HG02610 (cell line): ENCODE results near the gene FAIM2.

ENCODE experiments used
- ATAC-seq: cut with Tn5 transposase; IDR thresholded peaks from one replicate; pipeline ENCODE4 v1.9.1; 2021; ENCODE audit warnings: mild to moderate bottlenecking, moderate library complexity; ENCODE audit not compliant: unreplicated experiment

Gene FAIM2

DNA sequence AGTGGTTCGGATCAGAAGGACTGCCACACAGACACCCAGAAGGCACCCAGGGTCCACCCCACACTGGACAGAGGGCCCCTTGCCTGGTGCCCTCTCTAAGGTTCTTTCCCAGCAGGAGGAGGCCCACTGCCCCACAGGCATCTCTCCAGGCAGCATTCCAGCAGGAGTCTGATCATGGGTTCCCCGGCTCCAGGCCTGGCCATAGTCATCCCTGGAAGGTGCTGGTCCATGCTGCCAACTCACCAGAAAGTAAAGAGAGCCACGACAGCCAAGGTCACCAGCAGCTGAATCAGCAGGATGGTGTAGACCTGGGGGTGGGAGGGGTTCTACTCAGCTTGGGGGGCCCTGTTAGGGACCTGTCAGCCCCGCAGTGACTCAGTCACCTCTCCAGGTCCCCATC is 6.4 kb downstream of the FAIM2 start:
- ATAC-seq: no peak

DNA sequence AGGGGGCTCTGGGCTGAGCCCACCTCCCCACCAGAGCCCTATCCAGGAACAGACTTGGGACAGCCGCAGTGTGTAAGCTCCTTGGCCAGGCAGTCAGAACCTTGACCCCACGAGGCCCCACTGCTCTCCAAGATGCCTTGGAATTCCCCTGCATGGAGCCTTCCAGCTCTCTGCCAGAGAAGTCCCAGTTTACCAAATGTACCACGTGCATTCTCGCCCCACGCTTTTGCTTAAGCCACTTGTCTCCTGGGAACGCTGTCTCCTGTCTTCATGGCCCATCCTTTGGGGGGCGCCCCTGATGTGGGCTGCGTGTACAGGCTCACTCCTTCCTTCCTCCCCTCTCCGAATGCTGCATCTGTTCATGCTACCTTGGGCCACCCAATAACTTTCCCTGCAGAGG is 7.9 kb downstream of the FAIM2 start:
- ATAC-seq: no peak

DNA sequence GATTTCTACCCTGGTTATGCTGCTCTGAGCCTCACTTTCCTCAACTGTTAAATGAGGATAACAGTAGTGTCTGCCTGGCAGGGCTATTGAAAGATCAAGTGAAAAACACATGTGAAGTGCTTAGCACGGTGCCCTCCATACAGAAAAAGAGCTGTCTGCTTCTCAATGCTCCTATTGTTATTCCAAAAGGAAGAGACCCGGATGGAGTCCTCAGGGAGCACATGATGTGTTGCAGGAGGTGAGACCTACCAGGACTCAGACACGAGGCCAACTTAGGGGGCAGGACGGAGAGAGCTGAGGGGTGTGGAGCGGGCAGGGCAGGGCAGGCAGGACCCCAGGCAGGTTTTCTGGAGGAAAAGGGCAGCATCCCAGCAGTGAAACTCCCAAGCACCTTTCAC is 8.9 kb downstream of the FAIM2 start:
- ATAC-seq: no peak

- ATAC-seq: no peak
Measured at GRCh38 chr12:49893753-49894750, 9.6 kb downstream of the FAIM2 start.

DNA sequence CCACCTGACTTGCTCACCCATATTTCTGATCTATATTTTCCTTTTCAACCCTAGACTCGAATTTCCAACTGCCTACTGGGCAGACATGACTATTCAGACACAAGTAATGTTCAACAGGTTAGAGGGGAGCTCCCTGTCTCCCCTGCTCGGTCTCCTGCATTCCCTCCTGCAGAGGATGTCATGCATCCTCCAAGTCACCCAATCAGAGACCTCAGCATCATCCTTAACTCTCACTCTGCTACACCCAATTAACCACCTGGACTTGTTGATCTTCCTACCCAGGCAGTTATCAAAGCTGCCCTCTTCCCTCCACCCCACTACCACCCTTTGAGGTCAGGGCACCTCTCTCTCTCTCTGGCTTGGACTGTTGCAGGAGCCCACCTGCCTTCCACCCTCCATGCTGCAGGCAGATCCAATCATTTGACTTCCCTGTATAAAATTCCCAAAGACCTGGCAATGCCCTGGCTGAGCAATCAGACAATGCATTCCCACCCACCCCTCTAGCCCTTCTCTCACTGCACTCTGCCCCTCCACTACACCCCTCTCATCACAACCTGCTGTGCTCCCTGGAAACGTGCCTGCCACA is 10.9 kb downstream of the FAIM2 start:
- ATAC-seq: no peak

DNA sequence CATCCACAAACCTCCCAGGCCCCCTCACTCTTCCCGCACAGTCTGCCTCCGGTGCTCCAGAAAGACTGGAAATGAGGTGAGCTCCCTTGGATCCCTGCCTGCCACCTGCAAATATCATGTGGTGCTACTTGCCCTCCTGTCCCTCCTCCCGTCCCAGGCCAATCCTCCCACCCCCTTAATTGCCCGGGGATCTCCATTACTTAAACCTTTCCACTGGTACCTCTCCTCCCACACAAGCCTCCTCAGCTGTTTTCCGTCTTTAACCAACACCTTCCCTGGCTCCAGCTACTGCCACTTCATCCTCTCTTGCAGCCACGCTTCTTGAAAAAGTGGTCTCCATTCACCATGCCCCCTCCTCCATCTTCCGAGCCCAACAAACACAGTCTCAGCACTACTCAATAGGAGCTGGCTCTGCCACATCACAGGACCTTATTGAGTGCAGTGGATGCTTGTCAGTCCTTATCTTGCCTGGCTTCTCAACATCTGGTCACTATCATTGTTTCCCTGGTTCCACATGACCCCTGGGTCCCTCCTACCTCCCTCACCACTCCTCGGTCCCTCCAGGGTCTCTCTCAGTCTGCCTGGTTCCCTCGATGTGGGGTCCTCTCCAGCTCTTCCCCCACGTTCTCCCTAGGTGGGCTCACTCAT is 11.5 kb downstream of the FAIM2 start:
- no peak for ATAC-seq

- ATAC-seq: no peak
Measured at GRCh38 chr12:49891476-49891875, 12.2 kb downstream of the FAIM2 start.

- no peak for ATAC-seq
Measured at GRCh38 chr12:49891012-49891411, 12.7 kb downstream of the FAIM2 start.

DNA sequence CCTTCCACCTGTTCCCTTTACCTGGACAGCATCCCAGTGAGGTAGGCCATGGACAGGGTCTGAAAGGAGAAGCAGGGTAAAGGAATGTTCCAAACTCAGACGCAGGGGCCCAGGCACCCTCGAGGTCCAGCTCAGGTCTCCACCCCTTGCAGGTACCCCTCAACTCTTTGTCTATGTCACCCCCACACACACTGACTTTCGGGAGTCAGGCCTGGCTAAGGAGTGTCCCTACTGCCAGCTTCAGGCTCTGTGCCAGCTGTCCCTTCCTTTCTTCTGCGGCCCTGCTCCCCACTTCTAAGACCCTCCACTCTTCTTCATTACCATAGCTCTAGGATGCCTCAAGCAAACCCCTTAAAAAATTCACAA is 13.6 kb downstream of the FAIM2 start:
- ATAC-seq: no peak

DNA sequence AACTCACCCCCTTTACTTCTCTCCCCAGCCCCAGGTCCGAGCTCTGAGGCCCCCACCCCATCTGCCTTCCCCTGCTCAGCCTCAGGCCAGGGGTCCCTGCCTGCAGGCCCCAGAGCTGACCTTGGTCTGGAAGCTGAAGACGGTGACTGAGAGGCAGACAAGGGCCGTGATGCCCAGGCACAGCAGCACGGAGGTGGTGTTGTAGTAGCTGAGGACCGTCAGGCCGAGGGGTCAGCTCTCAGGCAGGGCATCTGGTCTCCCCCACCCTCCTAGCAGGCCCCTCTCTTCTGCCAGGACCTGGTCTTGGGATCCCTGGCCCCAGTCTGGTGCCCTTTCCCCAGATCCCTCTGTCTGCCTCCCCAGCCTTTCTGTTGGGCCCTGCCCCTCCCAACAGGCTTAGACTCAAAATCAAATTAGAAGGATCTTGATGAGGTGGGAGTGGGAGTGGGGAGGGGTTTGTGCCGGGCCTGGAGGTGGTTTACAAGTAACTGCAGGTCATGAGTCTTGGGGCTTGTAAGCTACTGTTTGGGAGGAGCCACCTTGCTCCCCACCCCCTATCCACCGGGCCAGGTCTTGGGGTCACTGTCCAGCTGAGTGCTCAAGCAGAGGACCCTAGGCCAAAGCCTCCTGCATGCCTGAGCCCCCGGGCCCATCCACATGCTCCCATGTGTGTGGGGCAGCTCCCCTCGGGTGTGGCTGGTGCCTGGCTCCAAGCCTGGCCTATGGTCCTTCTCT is 14.2 kb downstream of the FAIM2 start:
- ATAC-seq: no peak

DNA sequence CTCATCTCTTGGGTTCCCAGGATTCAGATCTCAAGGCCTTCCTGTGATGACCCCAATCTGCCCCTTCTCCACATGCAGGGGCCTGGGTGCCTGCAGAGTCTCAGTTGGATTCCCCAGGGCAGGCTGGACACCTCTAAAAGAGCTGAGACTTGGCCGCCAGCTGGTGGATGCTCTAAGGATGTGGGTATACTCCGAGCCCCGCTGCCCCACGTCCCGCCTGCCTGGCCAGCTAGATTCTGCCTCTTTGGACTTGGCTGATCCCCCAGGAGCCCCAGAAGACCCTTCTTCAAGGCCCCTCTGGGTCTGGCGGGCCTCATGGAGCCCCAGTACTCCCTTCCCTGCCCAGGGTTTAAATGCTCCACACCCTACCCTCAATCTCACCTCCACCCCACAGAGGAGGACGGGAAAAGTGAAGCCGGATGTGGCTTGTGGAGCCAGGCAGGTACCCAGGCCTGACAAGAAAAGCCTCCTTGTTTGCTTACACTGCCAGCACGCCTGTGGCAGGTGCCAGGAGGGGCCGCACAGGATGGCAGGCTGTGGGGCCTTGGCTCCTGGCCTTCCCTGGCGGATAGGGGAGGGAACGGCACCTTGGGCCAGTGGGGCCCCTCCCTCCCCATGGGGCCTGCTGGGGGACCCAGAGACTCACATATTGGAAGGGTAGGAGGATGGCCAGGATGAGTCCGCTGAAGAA is 15.1 kb downstream of the FAIM2 start:
- no peak for ATAC-seq

GRCh38 chr12:49887536-49888401 is 15.9 kb downstream of the FAIM2 start:
- ATAC-seq: no peak

- ATAC-seq: no peak
Measured at GRCh38 chr12:49887091-49887490, 16.6 kb downstream of the FAIM2 start.

DNA sequence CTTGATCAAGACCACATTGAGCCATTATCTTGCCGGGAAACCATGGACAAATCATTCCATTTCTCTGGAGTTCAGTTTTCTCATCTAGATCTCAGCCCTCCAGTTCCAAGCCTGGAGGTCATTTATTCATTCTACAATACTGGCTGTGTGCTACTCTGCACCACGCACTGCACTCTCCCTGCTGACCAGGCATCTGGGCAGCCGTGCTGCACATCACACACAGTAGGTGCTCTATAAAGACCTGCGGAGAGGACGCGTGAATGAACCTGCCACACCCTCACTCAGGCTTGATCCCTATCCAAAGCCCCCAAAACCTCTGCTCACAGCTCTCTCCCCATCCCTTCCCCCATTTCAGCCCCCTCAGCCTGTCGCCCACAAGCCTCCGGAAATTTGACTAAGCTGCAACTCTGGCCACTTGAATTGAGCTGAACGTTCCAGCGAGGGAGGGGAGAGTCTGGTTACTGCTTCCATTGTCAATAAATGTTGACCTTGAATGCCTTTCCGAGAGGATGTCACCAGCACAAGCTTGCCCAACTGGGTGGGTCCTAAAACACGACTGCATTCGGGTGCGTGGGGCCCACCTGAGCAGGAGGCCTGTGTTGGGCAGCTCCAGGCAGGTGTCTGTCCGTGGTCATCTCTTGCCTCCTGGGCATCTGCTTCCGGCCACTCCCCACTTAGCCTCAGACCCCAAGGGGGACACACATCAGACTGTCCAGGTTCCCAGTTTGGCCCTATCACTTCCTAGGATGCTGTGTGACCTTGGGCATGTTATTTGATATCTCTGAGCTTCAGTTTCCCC is 17.8 kb downstream of the FAIM2 start:
- no peak for ATAC-seq

DNA sequence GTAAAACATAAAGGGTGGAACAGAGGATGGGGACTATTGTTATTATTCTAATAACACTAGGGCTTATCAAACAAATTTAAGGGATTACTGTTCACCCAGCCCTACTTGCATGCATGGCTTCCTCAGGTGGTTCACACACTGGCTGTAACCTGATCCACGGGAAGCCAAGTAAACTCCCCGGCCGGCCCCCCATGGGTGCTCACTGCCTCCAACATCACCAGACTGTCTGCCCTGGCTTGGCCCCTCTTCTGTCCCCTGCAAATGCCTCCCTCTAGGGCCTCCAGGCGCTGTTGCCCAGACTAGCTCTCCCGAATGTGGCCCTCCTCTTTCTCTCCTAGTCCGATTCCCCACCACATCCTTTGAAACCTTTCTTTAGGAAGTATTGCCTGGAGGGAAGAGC is 18.6 kb downstream of the FAIM2 start:
- no peak for ATAC-seq

- no peak for ATAC-seq
Measured at GRCh38 chr12:49882851-49883464, 20.7 kb downstream of the FAIM2 start.

DNA sequence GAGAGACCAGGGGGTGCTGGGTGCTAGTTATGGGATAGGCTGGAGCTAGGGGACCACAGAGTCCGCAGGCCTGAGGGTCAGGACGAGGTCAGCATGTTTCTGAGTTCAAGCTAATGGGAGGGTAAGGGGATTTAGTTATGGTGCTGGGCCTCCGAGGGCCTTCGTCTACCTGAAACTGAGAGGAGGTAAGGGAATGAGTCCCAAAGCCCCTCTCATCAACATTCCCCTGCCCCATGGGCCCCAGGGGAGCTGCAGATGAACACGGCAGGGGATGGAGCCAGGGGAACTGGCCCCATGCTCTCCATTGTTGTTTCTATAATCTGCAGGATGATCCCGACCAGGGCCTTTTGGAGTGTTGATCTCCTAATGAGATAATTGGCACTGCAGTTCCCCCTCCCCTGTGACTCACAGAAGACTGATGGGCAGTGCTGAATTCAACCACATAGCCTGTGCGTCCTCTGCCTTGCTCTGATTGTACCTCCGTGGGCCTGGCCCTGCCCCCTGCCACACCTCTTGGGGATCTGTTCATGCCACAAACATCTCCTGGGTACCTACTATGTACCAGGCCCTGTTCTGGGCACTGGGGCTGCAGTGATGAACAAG is 21.4 kb downstream of the FAIM2 start:
- no peak for ATAC-seq
